GM21723 (cell line): ENCODE results near the gene EHBP1L1.

Experiments
- ATAC-seq: cut with Tn5 transposase; IDR thresholded peaks from one replicate; pipeline ENCODE4 v1.9.1; 2021; ENCODE audit warnings: mild to moderate bottlenecking, moderate library complexity; ENCODE audit not compliant: unreplicated experiment

The EHBP1L1 gene

DNA sequence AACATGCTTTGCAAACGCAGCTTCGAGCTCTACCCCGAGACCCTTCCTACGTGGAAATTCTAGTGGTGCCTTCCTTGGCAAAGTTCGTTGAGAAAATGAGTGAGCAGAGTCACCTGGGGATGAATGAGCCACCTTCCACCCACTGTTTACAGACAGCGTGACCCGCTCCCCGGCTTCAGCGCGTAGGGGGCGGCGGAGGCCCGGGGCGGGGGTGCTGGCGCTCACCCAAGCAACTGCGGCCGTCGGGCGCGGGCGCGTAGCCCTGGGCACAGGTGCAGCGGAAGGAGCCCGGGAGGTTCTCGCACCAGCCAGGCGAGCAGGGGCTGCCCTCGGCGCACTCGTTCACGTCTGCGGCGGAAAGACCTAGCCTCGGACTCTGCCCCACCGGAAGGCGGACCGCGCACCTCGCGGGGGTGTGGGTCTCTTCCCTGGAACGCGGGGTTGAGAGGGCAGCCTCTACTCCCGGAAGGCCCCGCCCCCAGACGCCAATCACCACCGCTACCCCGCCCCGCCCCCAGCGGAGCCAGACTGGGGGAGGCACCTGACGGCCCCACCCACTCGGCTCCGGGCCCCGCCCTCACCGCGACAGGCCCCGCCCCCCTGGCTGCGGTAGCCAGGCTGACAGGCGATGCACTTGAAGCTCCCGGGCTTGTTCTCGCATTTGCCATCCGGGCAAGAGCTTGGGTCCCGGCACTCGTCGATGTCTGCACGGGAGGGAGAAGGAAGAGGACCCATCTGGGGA, 29.5 kb upstream of the EHBP1L1 start:
- ATAC-seq = peak; percentile 73

DNA sequence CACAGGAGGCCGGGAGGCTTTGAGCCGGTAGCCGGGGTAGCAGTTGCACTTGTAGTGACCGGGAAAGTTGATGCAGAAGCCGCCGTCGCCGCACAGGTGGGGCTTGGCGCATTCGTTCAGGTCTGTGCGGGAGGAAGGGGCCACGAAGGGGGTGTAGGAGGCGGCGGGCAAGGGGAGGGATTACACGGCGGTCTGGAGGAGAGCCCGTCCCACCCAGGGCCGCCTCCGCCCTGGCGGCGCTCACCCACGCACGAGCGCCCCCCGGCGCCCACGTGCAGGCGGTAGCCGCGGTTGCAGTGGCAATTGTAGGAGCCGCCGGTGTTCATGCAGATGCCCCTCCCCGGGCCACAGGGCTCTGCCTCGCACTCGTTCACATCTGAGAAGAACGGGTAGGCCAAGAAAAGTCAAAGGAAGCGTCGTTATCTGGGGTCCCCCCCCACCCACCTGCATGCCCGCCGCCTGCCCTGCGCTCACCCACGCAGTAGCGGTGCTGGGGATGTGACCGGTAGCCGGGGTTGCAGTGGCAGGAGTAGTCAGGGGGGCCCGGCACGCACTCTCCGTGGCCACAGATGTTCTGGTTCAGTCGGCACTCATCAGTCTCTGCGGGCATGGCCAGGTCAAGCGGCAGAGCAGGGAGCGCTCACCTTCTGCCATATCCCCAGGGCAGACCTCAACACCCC, 28.3 kb upstream of the EHBP1L1 start:
- no peak for ATAC-seq

DNA sequence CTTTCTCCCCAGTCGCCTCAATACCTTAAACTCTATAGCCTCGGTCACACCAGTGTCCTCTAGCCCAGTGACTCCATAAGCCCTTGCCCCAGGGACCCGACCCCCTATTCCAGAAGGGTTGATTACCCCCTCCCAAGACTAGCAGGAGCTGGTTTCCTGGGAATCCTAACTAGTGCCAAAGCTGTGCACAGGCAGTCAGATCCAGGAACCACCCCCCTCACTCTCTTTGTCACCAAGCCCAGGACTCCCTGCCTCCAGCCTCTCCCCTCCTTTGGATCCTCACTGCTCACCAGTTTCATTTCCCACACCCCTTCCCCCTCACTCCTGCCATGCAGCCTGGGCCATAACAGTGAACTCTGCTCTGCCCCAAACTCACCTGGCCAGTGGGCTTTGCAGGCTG, 27.5 kb upstream of the EHBP1L1 start:
- ATAC-seq = no peak

DNA sequence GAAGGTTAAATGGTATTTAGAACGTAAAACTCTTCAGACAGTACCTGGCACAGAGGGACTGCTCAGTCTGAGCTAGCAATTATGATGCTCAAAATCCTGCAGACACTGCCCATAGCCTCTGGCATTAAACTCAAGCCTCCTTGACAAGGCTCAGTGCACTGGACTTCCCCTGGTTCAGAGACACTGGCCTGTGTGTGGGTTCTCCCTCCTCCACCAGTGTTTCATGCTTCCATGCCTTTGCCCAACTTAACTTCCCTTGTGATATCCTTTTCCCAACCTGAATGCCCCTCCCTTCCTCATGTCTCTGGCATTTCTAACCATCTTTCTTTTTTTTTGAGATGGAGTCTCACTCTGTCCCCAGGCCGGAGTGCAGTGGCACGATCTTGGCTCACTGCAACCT, 26.8 kb upstream of the EHBP1L1 start:
- no peak for ATAC-seq

DNA sequence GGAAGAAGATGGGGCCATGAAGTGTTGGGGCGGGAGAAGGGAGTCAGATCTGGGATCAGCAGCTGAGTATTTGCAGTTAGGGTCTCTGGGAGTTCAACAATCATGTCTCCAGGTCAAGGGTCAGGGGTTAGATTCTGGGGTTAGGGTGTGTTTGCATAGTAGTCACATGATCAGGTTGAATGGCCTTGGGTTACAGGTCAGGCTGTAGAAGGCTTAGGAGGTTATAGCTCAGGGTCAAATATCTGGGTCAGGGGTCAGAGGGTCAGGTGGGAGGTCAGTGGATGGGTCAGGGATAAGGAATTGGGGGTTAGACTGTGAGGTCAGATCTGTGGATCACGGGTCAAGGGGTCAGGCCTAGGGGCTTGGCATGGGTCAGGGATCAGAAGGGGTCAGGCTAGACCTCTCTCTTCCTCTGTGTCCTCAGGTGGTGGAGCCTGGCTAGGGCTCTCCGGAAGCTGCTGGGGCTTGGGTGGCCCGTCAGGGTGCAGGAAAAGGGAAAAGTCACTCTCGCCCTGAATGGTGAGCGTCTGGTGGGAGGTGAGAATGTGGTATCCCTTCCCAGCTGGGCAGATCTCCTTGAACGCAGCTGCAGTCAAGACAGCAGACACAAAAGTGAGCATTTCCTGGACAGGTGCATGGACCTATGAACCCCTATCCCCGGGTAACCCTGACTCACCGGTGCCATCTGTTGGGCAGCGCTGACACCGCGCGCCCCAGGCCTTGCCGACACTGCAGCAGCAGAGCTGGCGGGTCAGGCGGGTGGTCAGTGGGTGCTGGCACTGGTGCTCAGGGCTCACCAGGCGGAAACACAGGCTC, 24.1 kb upstream of the EHBP1L1 start:
- ATAC-seq = no peak

DNA sequence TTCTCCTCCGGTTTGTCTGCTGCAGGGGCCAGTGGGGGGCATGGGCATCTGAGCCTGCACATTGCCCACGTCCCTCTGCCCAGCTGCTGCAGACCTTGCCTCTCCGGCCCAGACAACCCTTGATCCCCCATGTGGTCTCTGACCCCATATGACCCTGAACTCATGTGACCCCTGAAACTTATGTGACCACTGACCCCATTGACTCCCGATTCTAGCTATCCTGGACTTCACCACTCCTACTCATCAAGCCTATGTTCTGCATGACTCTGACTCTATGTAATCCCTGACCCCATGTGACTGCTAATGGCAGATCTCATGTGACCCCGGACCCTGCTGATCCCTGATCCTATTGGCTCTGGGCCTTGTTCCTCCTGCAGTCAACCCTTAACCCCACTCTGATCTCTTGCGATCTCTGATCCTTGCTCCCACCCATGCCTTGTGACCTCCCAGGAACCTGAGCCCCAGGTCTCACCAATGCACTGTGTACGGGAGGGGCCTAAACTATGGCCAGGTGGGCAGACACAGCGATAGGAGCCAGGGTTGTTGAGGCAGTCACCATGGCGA, 23.4 kb upstream of the EHBP1L1 start:
- ATAC-seq = no peak

DNA sequence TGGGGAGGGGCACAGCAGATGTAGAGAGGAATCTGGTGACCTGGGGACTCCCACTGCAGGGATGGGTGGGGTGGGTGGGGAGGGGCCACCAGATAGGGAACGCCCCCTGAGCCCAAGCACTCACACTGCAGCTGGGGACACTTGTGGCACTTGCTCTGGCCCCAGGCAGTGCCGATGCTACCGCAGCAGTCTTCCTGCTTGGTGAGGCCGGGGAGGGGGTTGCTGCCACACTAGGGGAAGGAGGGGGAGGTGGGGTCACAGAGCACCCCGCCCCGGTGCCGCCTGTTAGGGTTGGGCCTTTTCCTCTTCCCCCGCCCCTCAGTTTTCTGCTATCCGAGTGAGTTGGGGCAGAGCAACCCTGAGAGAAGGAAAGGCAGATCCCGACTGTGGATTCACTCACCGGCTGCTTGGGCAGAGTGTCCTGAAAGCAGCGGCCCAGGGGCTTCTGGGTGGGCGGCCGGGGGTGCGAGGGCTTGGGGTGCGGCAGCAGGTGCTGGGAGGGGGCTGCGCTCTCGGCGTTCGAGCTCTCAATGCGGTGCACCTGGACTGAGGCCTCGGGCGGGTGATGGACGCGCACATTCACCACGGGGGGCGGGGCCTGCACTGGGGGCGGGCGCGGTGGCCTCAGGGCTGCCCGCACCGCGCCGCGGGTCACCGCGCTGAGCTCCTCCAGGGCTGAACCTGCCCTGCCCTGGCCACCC, 22.4 kb upstream of the EHBP1L1 start:
- ATAC-seq = no peak

DNA sequence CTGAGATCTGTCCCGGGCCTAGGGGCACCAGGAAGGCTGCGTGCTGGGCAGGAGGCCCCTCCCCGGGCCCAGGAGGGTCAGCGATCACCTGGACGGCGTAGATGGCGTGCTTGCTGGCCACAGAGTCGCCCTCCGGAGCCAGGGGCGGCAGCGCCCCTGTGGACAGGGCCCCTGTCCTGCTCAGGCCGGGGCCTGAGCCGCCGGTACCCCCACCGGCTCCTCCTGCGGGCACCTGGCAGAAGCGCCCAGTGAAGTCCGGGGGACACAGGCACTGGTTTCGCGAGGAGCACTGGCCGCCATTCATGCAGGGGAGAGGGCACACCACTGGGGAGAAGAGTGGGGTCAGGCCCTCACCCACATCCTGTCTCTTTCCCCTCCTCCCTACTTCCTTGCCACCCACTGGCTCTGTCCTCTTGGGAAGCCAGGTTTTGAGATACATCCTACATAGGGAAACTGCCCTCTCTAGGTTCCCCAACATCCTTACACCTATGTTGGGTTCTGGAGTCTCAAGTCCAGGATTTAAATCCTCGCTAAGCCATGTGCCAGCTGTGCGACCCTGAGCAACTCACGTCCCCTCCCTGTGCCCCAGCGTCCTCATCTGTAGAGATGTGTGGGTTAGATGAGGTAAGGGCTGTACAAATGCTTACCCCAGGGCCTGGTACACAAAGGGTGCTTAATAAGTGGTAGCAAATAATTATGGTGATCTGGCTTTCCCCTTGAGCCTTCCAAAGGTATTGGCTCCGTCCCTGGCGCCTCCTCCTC, 21.6 kb upstream of the EHBP1L1 start:
- ATAC-seq = no peak

DNA sequence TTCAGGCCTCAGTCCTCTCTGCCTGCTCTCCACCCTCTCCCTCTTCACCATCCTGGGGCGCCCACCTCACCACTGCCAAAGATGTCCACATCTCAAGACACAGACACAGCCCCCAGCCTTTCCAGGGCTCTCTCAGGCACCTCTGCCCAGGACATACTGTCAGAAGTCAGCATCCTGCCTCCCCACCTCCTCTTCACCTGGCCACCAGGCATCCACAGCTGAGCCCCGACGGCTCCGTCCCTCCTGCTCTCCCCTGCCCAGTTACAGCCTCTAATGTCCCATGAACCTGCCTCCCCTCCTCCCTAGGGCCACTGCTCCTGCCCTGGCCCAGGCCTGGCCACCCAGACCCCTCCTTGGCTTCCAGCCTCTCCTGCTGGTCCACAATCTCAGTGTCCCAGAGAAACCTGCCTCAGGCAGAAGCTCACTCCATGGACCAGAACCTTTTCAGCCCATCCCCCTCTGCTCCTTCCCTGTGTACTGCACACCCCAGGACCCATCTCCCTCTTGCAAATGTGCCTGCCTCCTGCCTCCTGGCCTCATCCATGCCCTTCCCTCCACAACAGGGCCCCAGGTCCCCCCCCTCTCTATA, 20.9 kb upstream of the EHBP1L1 start:
- no peak for ATAC-seq

DNA sequence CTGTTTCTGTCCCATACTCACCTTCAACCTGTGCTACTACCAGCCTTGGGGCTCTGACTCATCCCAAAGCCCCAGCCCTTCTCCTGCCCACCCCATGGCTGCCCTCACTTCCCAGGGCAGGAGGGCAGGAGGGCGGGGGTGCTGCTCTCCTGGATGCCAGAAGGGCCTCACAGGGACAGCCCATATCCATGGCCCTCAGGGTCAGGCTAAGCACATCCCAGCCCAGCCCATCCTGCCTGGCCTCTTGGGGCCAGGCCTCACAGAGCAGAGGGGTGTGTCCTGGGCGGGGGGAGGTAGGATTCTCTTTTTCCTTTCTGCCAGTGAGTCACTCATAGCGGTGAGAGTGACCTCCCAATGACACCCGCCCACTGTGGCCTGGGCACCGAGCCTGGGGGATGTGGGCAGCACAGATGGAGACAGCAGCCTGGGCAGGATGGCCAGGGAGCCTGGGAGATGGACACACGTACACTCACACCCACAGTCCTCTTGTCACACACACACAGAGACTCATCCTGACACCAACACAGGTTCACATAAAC, 20.1 kb upstream of the EHBP1L1 start:
- no peak for ATAC-seq

DNA sequence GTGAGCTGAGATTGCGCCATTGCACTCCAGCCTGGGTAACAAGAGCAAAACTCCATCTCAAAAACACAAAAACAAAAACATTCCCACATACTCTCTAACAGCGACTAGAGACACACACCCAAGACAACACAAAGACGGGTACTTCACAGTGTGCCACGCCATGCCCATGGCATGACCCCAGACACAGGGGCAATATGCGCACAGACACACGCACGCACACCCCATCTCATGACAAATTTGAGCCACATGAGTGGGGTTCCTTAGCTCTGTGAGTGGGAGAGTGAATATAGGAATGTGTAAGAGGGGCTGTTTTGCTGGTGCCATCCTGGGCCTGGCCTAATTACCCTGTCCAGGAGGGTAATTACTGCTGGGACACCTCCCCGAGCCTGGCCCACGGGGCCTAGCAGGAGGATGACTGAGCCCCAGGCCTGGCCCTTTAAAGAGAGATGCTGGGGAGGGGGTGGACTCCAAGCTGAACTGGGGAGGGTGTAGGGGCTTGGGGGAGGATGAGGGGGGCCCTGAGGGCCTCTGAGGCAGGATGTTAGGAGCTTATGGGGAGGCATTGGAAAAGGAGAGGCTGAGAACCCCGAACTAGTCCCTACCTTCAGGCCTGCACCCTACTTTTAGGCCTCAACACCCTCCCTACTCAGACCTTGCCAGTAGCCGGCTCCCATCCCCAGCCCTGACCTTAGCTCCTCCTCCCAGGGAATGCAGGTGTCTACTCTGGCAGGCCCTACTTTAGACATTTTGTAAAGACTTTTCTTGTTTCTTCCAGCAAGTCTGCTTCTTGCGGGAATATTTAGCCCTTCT, 19.2 kb upstream of the EHBP1L1 start:
- no peak for ATAC-seq

DNA sequence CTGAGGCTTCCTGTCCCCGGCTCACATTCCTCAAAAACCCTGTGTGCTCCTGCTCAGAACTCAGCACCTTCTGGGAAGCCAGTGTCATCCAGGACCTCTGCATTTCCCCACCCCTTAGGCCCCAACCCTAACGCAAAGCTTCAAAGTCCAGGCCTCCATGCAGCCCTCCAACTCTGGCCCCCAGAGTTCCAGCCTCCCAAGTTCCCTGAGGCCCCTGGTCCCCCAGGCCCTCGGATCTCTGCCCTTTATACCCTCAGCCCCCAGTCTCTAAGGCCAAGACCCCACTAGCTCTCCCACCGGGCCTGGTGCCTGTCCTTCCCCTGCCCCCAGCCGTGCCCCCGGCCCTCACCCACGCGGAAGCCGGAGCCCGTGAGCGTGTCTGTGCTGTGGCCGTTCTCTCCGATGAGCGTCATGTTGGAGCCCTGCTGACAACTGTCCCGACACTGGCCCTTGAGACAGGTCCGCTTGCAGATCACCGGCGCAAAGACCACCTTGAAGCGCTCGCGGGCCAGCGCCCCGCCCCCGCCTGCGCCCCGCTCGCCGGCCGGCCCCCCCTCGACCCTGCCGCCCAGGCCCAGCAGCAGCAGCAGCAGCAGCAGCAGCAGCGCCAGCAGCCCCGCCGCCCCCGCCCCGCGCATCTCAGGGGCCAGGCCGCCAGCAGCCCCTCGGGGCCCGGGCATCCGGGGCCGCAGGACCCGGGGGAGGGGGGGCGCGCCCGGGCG, 18.4 kb upstream of the EHBP1L1 start:
- no peak for ATAC-seq

DNA sequence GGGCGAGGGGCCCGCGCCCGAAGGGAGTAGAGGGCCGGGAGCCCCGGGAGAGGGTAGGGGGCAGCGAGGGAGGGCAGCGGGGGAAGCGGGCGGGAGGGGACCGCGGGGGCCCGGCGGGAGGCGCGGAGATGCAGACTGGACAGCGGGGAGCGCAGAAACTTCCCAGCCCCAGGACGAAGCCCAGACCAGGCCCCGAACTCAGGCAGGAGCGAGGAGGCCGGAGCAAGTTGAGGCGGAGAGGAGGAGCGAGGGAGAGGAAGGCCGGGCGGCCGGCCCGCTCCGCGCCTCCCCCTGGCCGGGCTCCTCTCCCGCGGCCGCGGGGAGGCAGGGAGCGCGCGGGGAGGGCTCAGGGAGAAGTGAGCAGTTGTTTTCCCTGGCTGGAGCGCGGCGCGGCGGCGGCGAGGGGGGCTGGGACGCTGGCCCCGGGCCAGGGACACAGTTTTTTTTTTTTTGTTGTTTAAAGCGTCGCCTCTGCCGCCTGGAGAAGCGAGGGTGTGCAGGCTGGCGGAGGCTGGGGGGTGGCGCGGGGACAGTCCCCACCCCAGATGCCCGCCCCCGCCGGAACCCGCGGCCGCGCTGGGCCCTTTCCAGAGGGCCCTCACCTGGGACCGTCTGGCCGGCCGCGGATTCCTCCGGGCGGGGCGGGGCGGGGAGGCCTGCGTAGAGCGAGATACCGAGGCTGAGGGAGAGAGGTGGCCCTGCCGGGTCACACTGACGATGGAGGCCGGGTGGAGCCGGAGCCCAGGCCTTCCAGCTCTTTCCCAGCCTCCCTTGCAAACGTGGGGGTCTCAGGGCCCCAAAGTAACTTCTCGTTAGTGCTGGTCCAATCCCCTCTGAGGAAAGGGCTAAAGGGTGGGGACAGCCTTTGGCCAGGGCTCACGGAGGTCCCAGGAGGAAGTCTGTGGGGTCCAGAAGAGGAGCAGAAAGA, 17.6 kb upstream of the EHBP1L1 start, which contains the start of gene LTBP3:
Gene LTBP3 (minus strand): TSS at position 358 of the 928 bp plus-strand sequence. CDS start 400 bp downstream, outside the sequence.
- no peak for ATAC-seq

DNA sequence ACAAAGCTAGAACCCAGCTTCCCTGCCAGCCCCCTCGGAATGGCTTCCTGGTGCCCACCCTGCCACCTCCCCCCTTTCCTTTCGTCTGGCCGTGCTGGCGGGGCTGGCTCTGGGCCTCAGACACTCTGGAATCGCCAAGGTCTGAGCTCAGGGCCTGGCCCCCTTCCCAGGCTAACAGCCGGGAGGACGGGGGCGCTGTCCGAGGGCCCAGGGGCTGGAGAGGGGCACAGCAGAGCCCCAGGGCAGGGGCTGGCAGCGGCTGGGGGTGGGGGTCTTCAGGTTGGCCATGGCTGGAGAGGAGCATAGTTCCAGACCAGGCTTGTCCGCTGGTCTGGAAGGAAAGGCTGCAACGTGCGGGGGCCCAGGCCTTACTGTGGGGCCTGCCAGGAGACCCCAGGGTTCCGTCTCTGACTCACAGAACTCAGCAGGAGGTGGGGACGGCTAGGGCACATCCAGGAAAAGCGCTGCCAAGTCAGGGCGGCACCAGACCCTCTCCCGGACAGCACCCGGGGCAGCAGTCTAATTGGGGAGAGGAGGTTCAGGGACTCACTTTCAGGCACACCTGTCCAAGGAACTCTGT, 16.8 kb upstream of the EHBP1L1 start:
- ATAC-seq = no peak

DNA sequence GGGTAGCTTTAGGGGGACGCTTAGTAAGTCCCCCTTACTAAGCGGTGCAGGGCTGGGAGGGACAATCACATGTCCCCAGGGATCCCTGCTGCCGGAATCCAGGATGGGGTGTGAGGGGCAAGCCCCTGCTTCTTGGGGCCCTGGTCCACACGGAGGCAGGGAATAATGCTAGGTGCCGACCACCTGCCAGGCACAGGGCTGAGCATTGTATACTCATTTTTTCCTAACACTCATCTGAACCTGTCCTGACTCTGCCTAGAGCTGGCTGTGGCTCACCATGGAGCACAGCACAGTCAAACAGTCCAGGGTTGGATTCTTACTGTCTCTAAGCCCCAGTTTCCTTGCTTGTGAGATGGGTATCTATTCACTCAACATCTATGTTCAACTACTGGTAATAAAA, 16.3 kb upstream of the EHBP1L1 start:
- ATAC-seq = no peak

DNA sequence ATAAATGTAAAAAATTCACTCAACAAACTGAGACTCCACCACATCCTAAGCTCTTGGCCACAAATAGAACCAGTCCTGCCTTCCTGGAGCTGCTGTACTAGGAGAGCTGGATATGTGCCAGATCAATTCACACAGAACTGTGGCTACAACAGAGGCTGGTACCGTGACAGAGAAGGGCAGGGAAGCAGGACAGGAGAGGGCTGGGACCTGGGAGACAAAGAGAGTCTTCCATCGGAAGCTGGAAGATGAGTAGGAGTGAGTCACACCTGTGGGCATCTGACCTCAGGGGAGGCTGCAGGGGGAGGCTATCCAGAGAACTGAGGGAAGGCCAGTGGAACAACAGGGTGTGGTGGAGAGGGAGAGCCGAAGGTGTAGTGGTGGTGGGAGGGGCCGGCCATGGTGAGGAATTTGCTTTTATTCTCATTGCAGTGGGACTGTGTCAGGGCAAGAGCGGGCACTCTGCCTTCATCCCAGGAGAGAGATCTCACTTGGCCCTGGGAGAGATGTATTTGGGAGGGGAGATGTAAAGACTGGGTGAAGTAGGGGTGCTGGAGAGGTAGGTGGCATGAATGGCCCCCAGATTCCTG, 15.8 kb upstream of the EHBP1L1 start:
- ATAC-seq = no peak
